Gastroesophageal sphincter (tissue), 3 donors: ENCODE measurements around the gene GCN1.

Source experiments
- CTCF ChIP-seq, 4 experiments: fragments of 200-600 bp in 2 of 4; fragments of 450-650 bp in 2 of 4; sonication (generic) in 1 of 4; IDR thresholded peaks; one replicate each; pipeline ENCODE4 v1.5.1; 2017 to 2019; ENCODE audit warnings: antibody characterized with exemption in 4 of 4, mild to moderate bottlenecking in 2 of 4, moderate library complexity in 2 of 4
- EP300 ChIP-seq: sonication (generic); formaldehyde crosslinking; IDR thresholded peaks from one replicate; pipeline ENCODE4 v1.6.1; 2017; ENCODE audit warnings: antibody characterized with exemption, mild to moderate bottlenecking
- POLR2A ChIP-seq, 2 donors: fragments of 450-650 bp; IDR thresholded peaks; one replicate each; pipeline ENCODE4 v1.6.1; 2017; ENCODE audit warnings: antibody characterized with exemption in 2 of 2, mild to moderate bottlenecking in 2 of 2, moderate library complexity in 1 of 2
- POLR2AphosphoS5 ChIP-seq: sonication (generic); formaldehyde crosslinking; IDR thresholded peaks from one replicate; pipeline ENCODE4 v1.6.1; 2017; ENCODE audit warnings: antibody characterized with exemption

GRCh38 chr12:120235369-120236323 is 41.1 kb upstream of the GCN1 start:
- TF ChIP-seq CTCF (IDR thresholded peaks at IDR 0.05) (no peak), POLR2A (IDR thresholded peaks at IDR 0.05) (no peak), EP300 (no peak), POLR2AphosphoS5 (no peak)
